ENCODE measurements around the gene CIAO3. TPM values are rescaled to one million over a fixed set of nuclear protein-coding genes. Genes with fewer than 3 reads are reported as not detected.

Gene CIAO3
- total and polyA plus RNA-seq, 8 donors, result 11.1 to 72.9 (median 16.3) TPM

DNA sequence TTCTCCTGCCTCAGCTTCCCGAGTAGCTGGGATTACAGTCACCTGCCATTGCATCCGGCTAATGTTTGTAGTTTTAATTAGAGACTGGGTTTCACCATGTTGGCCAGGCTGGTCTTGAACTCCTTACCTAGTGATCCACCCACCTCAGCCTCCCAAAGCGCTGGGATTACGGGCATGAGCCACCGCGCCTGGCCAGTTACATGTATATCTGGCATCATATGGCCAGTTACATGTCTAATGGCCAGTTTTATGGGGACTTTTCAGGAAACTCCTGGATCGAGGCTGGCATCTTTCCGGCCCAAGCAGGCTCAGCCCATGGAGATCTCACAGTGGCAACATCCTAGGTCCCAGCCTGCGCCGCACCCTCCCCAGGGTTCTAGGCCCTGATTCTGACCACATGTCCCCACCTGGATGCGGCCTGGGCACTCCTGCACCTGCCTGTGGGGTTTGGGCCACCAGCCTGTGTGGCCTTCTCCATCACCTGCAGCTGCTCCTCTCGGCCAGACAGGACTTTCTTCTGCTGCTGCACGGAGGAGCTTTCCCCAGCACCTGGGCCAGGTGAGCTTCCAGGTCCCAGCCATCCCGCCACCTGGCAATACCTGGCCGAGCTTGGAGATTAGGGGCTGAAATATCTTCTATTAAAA is 1.3 kb upstream of the CIAO3 start:
- TF ChIP-seq, protein P1, sequence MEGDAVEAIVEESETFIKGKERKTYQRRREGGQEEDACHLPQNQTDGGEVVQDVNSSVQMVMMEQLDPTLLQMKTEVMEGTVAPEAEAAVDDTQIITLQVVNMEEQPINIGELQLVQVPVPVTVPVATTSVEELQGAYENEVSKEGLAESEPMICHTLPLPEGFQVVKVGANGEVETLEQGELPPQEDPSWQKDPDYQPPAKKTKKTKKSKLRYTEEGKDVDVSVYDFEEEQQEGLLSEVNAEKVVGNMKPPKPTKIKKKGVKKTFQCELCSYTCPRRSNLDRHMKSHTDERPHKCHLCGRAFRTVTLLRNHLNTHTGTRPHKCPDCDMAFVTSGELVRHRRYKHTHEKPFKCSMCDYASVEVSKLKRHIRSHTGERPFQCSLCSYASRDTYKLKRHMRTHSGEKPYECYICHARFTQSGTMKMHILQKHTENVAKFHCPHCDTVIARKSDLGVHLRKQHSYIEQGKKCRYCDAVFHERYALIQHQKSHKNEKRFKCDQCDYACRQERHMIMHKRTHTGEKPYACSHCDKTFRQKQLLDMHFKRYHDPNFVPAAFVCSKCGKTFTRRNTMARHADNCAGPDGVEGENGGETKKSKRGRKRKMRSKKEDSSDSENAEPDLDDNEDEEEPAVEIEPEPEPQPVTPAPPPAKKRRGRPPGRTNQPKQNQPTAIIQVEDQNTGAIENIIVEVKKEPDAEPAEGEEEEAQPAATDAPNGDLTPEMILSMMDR (IDR thresholded peaks at IDR 0.05), result no peak
- intact Hi-C loops (cut with DNase I), result no loop called here
- ATAC-seq (no peak), FAIRE-seq (no peak), DNase-seq (no peak)
- Histone ChIP-seq H3K4me1 (peaks cover 5 to 7% (median 7%) of the 10 kb centered on the region in 3 donors), H3K4me3 (no peak overlapping the region), H3K27ac (no peak overlapping the region), H3K36me3 (peaks cover 0 to 8% (median 0%) of the 10 kb centered on the region in 3 donors), H3K27me3 (no peaks in the 10 kb centered on the region), H3K9me3 (no peaks in the 10 kb centered on the region)
- 74 to 83% methylated on average over 15 of the region's 15 CpGs for WGBS, 2 donors

DNA sequence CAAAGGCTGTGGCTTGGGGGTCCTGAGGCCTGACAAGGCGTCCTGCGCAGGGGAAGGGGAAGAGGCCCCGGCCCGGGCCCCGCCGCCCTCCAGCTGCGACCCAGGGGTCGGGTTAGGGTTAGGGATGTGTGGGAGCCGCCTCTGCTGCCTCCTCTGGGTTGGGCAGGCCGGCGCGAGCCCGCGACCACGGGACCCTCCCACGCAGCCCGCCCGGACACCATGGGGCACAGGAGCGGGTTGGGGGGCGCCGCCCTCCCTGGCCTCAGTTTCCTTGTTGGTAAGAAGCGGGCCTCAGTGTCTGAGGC is 386 bp downstream of the CIAO3 start:
- TF ChIP-seq, protein P1 (IDR thresholded peaks at IDR 0.05), result no peak
- Histone ChIP-seq H3K27me3 (no peaks in the 10 kb centered on the region), H3K4me1 (peaks cover 5 to 7% (median 7%) of the 10 kb centered on the region in 3 donors), H3K27ac (peak overlapping the region in 2 of 4 donors; percentile 47 to 72), H3K9me3 (no peaks in the 10 kb centered on the region), H3K4me3 (peak overlapping the region; percentile 88 to 97 (median 96)), H3K36me3 (peaks cover 0 to 20% (median 0%) of the 10 kb centered on the region in 3 donors)
- intact Hi-C loops (cut with DNase I), result no loop called here
- 0 to 1% methylated on average over 19 to 22 of the region's 22 CpGs for WGBS, 2 donors
- ATAC-seq (peak; percentile 2 to 25 (median 19)), FAIRE-seq (no peak), DNase-seq (peak in 1 of 6 donors; percentile 83)

DNA sequence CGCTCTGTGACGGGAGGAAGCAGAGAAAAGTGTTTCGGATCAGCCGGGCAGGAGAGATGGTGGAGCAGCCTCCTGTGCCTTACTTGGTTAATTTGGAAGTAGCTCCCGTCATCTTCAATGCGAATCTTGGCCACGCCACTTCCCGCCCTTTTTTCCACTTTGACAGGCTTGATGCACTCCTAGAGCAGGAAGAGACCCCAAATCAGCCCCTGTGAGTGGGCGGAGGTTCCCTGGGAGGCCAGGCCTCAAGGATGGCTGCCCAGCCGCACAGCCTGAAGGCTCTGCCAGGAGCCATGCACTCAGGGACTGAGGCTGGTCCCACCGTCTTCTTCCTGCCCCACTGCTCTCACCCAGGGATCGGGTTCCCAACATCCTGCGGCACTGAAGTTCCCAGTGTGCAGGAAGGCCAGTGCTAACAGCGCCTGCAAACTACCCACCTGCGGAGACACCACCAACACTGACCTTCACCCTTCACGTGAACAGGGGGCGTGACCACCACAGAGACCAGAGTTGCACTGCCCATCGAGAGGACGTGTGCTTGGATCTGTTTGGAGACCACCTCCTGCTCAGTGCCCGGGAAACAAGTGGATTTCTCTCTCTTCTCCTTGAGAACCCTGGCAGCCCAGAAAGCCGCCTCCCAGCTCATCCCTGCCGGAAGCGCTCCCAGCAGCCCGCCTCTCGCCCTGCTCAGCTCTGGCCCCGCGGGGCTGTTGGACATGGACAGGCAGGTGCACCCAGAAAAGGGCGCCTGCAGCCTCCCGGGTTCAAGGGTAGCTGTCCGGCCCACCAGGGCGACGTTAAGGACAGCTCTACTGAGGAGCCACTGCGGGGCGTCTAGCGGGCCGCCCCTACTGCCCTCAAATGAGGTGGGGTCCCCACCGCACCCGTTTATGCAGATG is 988 bp downstream of the CIAO3 start:
- H3K9me3 ChIP-seq, result no peaks in the 10 kb centered on the region
- H3K27me3 ChIP-seq, result no peaks in the 10 kb centered on the region
- peak in 2 of 6 donors; percentile 58 to 77 for DNase-seq
- 32 to 36% methylated on average over 37 to 38 of the region's 38 CpGs for WGBS, 2 donors
- peak overlapping the region; percentile 88 to 97 (median 96) for H3K4me3 ChIP-seq
- intact Hi-C loops (cut with DNase I), result no loop called here
- peaks cover 0 to 21% (median 0%) of the 10 kb centered on the region in 3 donors for H3K36me3 ChIP-seq
- no peak for ATAC-seq
- TF ChIP-seq, protein P1 (IDR thresholded peaks at IDR 0.05), result no peak
- H3K4me1 ChIP-seq, result peaks cover 5 to 7% (median 7%) of the 10 kb centered on the region in 3 donors
- FAIRE-seq, result no peak
- H3K27ac ChIP-seq, result no peak overlapping the region

DNA sequence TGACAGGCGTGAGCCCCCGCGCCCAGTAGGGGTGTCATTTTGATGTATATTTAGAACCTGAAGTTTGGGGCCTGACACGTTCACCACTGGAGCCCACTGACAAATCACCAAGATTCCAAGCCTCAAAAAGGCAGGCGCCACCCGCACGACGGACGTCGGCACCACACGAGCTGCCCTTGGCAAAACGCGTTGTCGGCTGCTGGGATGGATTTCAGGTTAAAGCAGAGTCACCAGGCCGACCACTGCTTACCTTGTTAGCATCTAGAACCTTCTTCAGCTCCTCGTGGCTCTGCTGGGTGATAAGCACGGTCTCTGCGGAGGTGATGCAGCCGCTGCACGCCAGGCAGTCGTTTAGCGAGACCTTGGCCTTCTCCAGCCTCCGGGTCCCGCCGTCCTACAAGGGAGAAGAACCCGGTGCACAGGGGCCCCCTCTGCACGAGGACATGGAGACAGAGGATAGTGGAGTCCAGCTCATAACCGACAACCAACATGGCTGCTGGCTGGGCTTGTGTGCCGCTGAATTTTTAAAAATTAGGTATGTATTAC is 3.8 kb downstream of the CIAO3 start:
- Histone ChIP-seq H3K27me3 (no peaks in the 10 kb centered on the region), H3K27ac (no peak overlapping the region), H3K36me3 (peaks cover 0 to 38% (median 0%) of the 10 kb centered on the region in 3 donors), H3K4me1 (peaks cover 5 to 7% (median 7%) of the 10 kb centered on the region in 3 donors), H3K9me3 (no peaks in the 10 kb centered on the region), H3K4me3 (no peak overlapping the region)
- intact Hi-C loops (cut with DNase I), result no loop called here
- no peak for FAIRE-seq
- ATAC-seq, result no peak
- 95 to 97% methylated on average over 29 of the region's 29 CpGs for WGBS, 2 donors
- DNase-seq, result no peak
- TF ChIP-seq, protein P1 (IDR thresholded peaks at IDR 0.05), result no peak

Data from pancreas (tissue), 10 donors.